Right lobe of liver (tissue), 6 donors: ENCODE results near the gene MTHFD1L. TPM values are rescaled to one million over a fixed set of nuclear protein-coding genes. Genes with fewer than 3 reads are reported as not detected.
A peak's percentile ranks its signal among the peaks of the same experiment; 100 is the strongest.

ENCODE experiments used
- ATAC-seq, 4 donors: fragments of 200-7000 bp; cut with Tn5 transposase; one replicate each; pipeline ENCODE4 v1.9.1; 2020; ENCODE audit warnings: mild to moderate bottlenecking in 4 of 4, moderate library complexity in 4 of 4
- DNase-seq, 3 donors: peaks; one replicate each; pipeline ENCODE4 v3.0.0-alpha.2; 2020
- H3K27ac ChIP-seq, 3 donors: fragments of 200-600 bp; one replicate each; pipeline ENCODE4 v1.8.0; 2022
- H3K27me3 ChIP-seq, 2 donors: fragments of 200-600 bp; one replicate each; pipeline ENCODE4 v1.8.0; 2022
- H3K36me3 ChIP-seq, 4 donors: fragments of 200-600 bp; sonication (generic) in 1 of 4; one replicate each; pipeline versions ENCODE4 v1.5.1 to v1.8.0; 2017 to 2022; ENCODE audit warnings: control low read depth in 1 of 4
- H3K4me1 ChIP-seq, 4 donors: fragments of 200-600 bp; sonication (generic) in 1 of 4; one replicate each; pipeline versions ENCODE4 v1.5.1 to v1.8.0; 2017 to 2022; ENCODE audit warnings: control low read depth in 1 of 4
- H3K4me3 ChIP-seq, 3 donors: fragments of 200-600 bp; one replicate each; pipeline ENCODE4 v1.8.0; 2022
- H3K9me3 ChIP-seq, 4 donors: fragments of 200-600 bp; sonication (generic) in 1 of 4; one replicate each; pipeline versions ENCODE4 v1.5.1 to v1.8.0; 2017 to 2022; ENCODE audit warnings: control low read depth in 1 of 4
- CTCF ChIP-seq, 4 donors: fragments of 200-600 bp in 3 of 4; fragments of 450-650 bp in 1 of 4; IDR thresholded peaks; one replicate each; pipeline versions ENCODE4 v1.5.1 to v1.8.0; 2016 to 2022; ENCODE audit warnings: antibody characterized with exemption in 4 of 4, mild to moderate bottlenecking in 2 of 4
- POLR2A ChIP-seq: fragments of 450-650 bp; IDR thresholded peaks from one replicate; pipeline ENCODE4 v1.6.1; 2017; ENCODE audit warnings: antibody characterized with exemption, mild to moderate bottlenecking
- WGBS: methylation state at CpG from one replicate; pipeline ENCODE4 v1.1.6; 2018; ENCODE audit warnings: low coverage, low lambda C conversion rate; ENCODE audit not compliant: insufficient coverage; ENCODE audit errors: missing lambda C conversion rate; 5-methylcytosine and 5-hydroxymethylcytosine counted together
- intact Hi-C, 2 donors: fragments of 100-400 bp; cut with DNase I; formaldehyde crosslinking; loops; one replicate each; pipeline versions ENCODE4 v1.11.2 to v1.14.1; 2022
- total RNA-seq, 6 experiments: library from RNA; depleted of rRNA in 2 of 6; stranded (reverse); fragments of >200 nt in 2 of 6; fragmentation: NEBNext Ultra II Directional in 3 of 6; extraction: Animal tissue kit (Norgen Biotek cat#: 25700) in 3 of 6; gene quantifications; one replicate each; pipeline versions ENCODE4 v1.1.0 to v1.2.4, GENCODE V29; 2016 to 2023
- donor health status: DM: no; HTN: yes; CAD: no.
- donor health status: DM: no; HTN: no; CAD: no.
- donor health status: DM: no; HTN: no; CAD: no.
- donor health status: DM: no; HTN: yes; CAD: no.
- donor health status: DM: no; HTN: yes; CAD: no.

Gene MTHFD1L
- total RNA-seq, 6 experiments from 2014 or later = 1.7 to 11.5 (median 4.9) TPM

- intact Hi-C loops = no loop called here
- peaks cover 0 to 14% (median 0%) of the 10 kb centered on the region in 4 donors for H3K4me1 ChIP-seq
- H3K4me3 ChIP-seq = no peak overlapping the region
- TF ChIP-seq CTCF (IDR thresholded peaks at IDR 0.05) (no peak), POLR2A (no peak)
- ATAC-seq (no peak), DNase-seq (no peak)
- no peaks in the 10 kb centered on the region for H3K36me3 ChIP-seq
- H3K9me3 ChIP-seq = no peaks in the 10 kb centered on the region
- H3K27me3 ChIP-seq = no peaks in the 10 kb centered on the region
- 96% methylated on average over 5 of the region's 6 CpGs for WGBS
- no peak overlapping the region for H3K27ac ChIP-seq
Measured at GRCh38 chr6:150874179-150874578, 8.7 kb downstream of the MTHFD1L start.

- Histone ChIP-seq H3K27ac (no peak overlapping the region), H3K9me3 (no peaks in the 10 kb centered on the region), H3K36me3 (no peaks in the 10 kb centered on the region), H3K4me1 (peaks cover 0 to 14% (median 0%) of the 10 kb centered on the region in 4 donors), H3K27me3 (no peaks in the 10 kb centered on the region), H3K4me3 (no peak overlapping the region)
- no peak for TF ChIP-seq CTCF (IDR thresholded peaks at IDR 0.05)
- TF ChIP-seq POLR2A = no peak
- DNase-seq (no peak), ATAC-seq (no peak)
- 69% methylated on average over 6 of the region's 6 CpGs for WGBS
- intact Hi-C loops = no loop called here
Measured at GRCh38 chr6:150875841-150876240, 10.3 kb downstream of the MTHFD1L start.

- Histone ChIP-seq H3K9me3 (no peaks in the 10 kb centered on the region), H3K27ac (no peak overlapping the region), H3K27me3 (no peaks in the 10 kb centered on the region), H3K36me3 (no peaks in the 10 kb centered on the region), H3K4me3 (no peak overlapping the region), H3K4me1 (peaks cover 0 to 14% (median 0%) of the 10 kb centered on the region in 4 donors)
- intact Hi-C loops = no loop called here
- TF ChIP-seq POLR2A = no peak
- TF ChIP-seq CTCF (IDR thresholded peaks at IDR 0.05) = peak in 2 of 4 donors; percentile 14 to 33
- 80% methylated on average over 1 of the region's 5 CpGs for WGBS
- ATAC-seq (peak; percentile 71 to 94 (median 86)), DNase-seq (peak in 2 of 3 donors; percentile 74 to 77)
Measured at GRCh38 chr6:150876598-150876997, 11.1 kb downstream of the MTHFD1L start.

GRCh38 chr6:150877928-150878327 lies 12.4 kb downstream of the MTHFD1L start:
- peaks cover 0 to 14% (median 0%) of the 10 kb centered on the region in 4 donors for H3K4me1 ChIP-seq
- peak; percentile 78 to 89 (median 84) for ATAC-seq
- no peaks in the 10 kb centered on the region for H3K27me3 ChIP-seq
- no peaks in the 10 kb centered on the region for H3K9me3 ChIP-seq
- whole genome bisulfite sequencing = 65% methylated on average over 7 of the region's 8 CpGs
- intact Hi-C loops = no loop called here
- peak; percentile 64 to 80 (median 78) for DNase-seq
- no peak overlapping the region for H3K4me3 ChIP-seq
- TF ChIP-seq POLR2A (no peak), CTCF (IDR thresholded peaks at IDR 0.05) (peak; percentile 15 to 58 (median 48))
- H3K27ac ChIP-seq = no peak overlapping the region
- no peaks in the 10 kb centered on the region for H3K36me3 ChIP-seq
